Lower leg skin (tissue), 4 donors: ENCODE measurements around the gene ATP13A2. TPM values are rescaled to one million over a fixed set of nuclear protein-coding genes. Genes with fewer than 3 reads are reported as not detected.

Experiments used
- DNase-seq, 2 donors: peaks; one replicate each; pipeline ENCODE4 v3.0.0-alpha.2; 2019; ENCODE audit warnings: low spot score in 2 of 2
- H3K4me3 ChIP-seq: fragments of 200-600 bp; sonication (generic); 2 replicates; pipeline ENCODE4 v1.5.1; 2017; ENCODE audit warnings: mild to moderate bottlenecking, low read depth; ENCODE audit not compliant: poor library complexity, severe bottlenecking
- CTCF ChIP-seq, 3 donors: fragments of 450-650 bp; IDR thresholded peaks; one replicate each; pipeline ENCODE4 v1.5.1; 2016; ENCODE audit warnings: antibody characterized with exemption in 3 of 3, mild to moderate bottlenecking in 3 of 3, moderate library complexity in 2 of 3
- POLR2A ChIP-seq, 2 donors: fragments of 450-650 bp; IDR thresholded peaks; one replicate each; pipeline ENCODE4 v1.6.1; 2016 to 2017; ENCODE audit warnings: antibody characterized with exemption in 2 of 2, mild to moderate bottlenecking in 1 of 2, moderate library complexity in 1 of 2
- WGBS, 2 donors: methylation state at CpG; one replicate each; pipeline ENCODE4 v1.1.5; 2018; 5-methylcytosine and 5-hydroxymethylcytosine counted together
- intact Hi-C: fragments of 100-400 bp; cut with DNase I; formaldehyde crosslinking; loops from one replicate; pipeline ENCODE4 v1.15.0; 2023; ENCODE audit warnings: low total_unique reads
- total RNA-seq, 4 donors: library from RNA; depleted of rRNA; stranded (reverse); fragments of >200 nt; gene quantifications; one replicate each; pipeline ENCODE4 v1.1.0, GENCODE V29; 2016

Gene ATP13A2
- total RNA-seq, 4 donors from 2014 or later, result 22.1 to 50.2 (median 38.8) TPM

GRCh38 chr1:16978567-16979474, 32.9 kb downstream of the ATP13A2 start:
- TF ChIP-seq CTCF (IDR thresholded peaks at IDR 0.05), result no peak
- no peak for TF ChIP-seq POLR2A (IDR thresholded peaks at IDR 0.05)
- peak; percentile 62 to 94 for DNase-seq
- intact Hi-C loops, result no loop called here
- no peak overlapping the region for H3K4me3 ChIP-seq
- WGBS, 2 donors, result 28 to 35% methylated on average over 12 to 16 of the region's 20 CpGs

- TF ChIP-seq POLR2A (IDR thresholded peaks at IDR 0.05), result no peak
- no peak for TF ChIP-seq CTCF (IDR thresholded peaks at IDR 0.05)
- intact Hi-C loops, result no loop called here
- H3K4me3 ChIP-seq, result no peak overlapping the region
Observed at GRCh38 chr1:16978139-16978538, 33.6 kb downstream of the ATP13A2 start.

GRCh38 chr1:16977377-16977776, 34.4 kb downstream of the ATP13A2 start:
- H3K4me3 ChIP-seq, result no peak overlapping the region
- TF ChIP-seq CTCF (IDR thresholded peaks at IDR 0.05), result no peak
- no peak for TF ChIP-seq POLR2A (IDR thresholded peaks at IDR 0.05)
- WGBS, 2 donors, result 83 to 94% methylated on average over 5 of the region's 5 CpGs
- intact Hi-C loops, result no loop called here
- DNase-seq, result no peak

More at GRCh38 chr1:16978139-16978538, 33.6 kb downstream of the ATP13A2 start:
- no peak for DNase-seq
- WGBS, 2 donors, result 85 to 87% methylated on average over 4 of the region's 4 CpGs

- intact Hi-C loops, result no loop called here
- DNase-seq, result no peak
- WGBS, 2 donors, result 77 to 84% methylated on average over 16 of the region's 16 CpGs
- TF ChIP-seq POLR2A (IDR thresholded peaks at IDR 0.05) (no peak), CTCF (IDR thresholded peaks at IDR 0.05) (no peak)
- no peak overlapping the region for H3K4me3 ChIP-seq
Observed at GRCh38 chr1:16976966-16977365, 34.8 kb downstream of the ATP13A2 start.

- intact Hi-C loops, result no loop called here
- H3K4me3 ChIP-seq, result no peak overlapping the region
- DNase-seq, result no peak
- 49 to 52% methylated on average over 13 to 14 of the region's 14 CpGs for WGBS, 2 donors
- TF ChIP-seq POLR2A (IDR thresholded peaks at IDR 0.05), result no peak
- TF ChIP-seq CTCF (IDR thresholded peaks at IDR 0.05), result no peak
Observed at GRCh38 chr1:16975838-16976237, 35.9 kb downstream of the ATP13A2 start.
